H9 (cell line): ENCODE measurements around the gene CCDC3. TPM values are rescaled to one million over a fixed set of nuclear protein-coding genes. Genes with fewer than 3 reads are reported as not detected.

Source experiments
- DNase-seq: peaks from one replicate; pipeline ENCODE4 v3.0.0-alpha.2; 2017
- H2AFZ ChIP-seq: one replicate; pipeline ENCODE4 v1.6.1; 2013; ENCODE audit warnings: mild to moderate bottlenecking, low read length, control low read depth, moderate library complexity
- H2AK5ac ChIP-seq: 2 replicates; pipeline ENCODE4 v1.6.1; 2013; ENCODE audit warnings: low read length, control low read depth, mixed read lengths; ENCODE audit not compliant: insufficient read length
- H2BK120ac ChIP-seq: one replicate; pipeline ENCODE4 v1.6.1; 2013; ENCODE audit warnings: low read depth, mild to moderate bottlenecking, low read length, control low read depth, inconsistent platforms; ENCODE audit not compliant: poor library complexity, severe bottlenecking
- H2BK12ac ChIP-seq: 2 replicates; pipeline ENCODE4 v1.6.1; 2013; ENCODE audit warnings: low read length, control low read depth, mixed read lengths, low read depth; ENCODE audit not compliant: insufficient read length
- H2BK15ac ChIP-seq: 2 replicates; pipeline ENCODE4 v1.6.1; 2013; ENCODE audit warnings: low read depth, low read length, control low read depth
- H2BK20ac ChIP-seq: one replicate; pipeline ENCODE4 v1.6.1; 2013; ENCODE audit warnings: low read depth, mild to moderate bottlenecking, low read length, control low read depth, inconsistent platforms; ENCODE audit not compliant: poor library complexity, severe bottlenecking
- H2BK5ac ChIP-seq: 2 replicates; pipeline ENCODE4 v1.6.1; 2013; ENCODE audit warnings: low read length, control low read depth, mixed read lengths; ENCODE audit not compliant: insufficient read length
- H3K14ac ChIP-seq: 2 replicates; pipeline ENCODE4 v1.6.1; 2013; ENCODE audit warnings: low read length, control low read depth; ENCODE audit not compliant: insufficient read depth
- H3K18ac ChIP-seq: 2 replicates; pipeline ENCODE4 v1.6.1; 2013; ENCODE audit warnings: low read depth, mild to moderate bottlenecking, mixed read lengths, low read length, control low read depth; ENCODE audit not compliant: insufficient read length
- H3K23ac ChIP-seq: 2 replicates; pipeline ENCODE4 v1.6.1; 2013; ENCODE audit warnings: low read length, control low read depth, mixed read lengths, low read depth; ENCODE audit not compliant: insufficient read length
- H3K23me2 ChIP-seq: 2 replicates; pipeline ENCODE4 v1.6.1; 2013; ENCODE audit warnings: low read depth, mild to moderate bottlenecking, mixed read lengths, low read length, control low read depth; ENCODE audit not compliant: insufficient read length, poor library complexity, severe bottlenecking
- H3K27ac ChIP-seq: 2 replicates; pipeline ENCODE4 v1.5.1; 2013; ENCODE audit warnings: low read length, control low read depth, mixed read lengths, low read depth; ENCODE audit not compliant: insufficient read length
- H3K27me3 ChIP-seq: 2 replicates; pipeline ENCODE4 v1.6.1; 2013; ENCODE audit warnings: low read length, control low read depth, inconsistent platforms; ENCODE audit not compliant: insufficient read depth
- H3K4ac ChIP-seq: 2 replicates; pipeline ENCODE4 v1.6.1; 2013; ENCODE audit warnings: low read depth, mild to moderate bottlenecking, control low read depth, inconsistent platforms, low read length, moderate library complexity
- H3K4me1 ChIP-seq: 2 replicates; pipeline ENCODE4 v1.6.1; 2013; ENCODE audit warnings: low read length, control low read depth, inconsistent platforms; ENCODE audit not compliant: insufficient read depth
- H3K4me2 ChIP-seq: 2 replicates; pipeline ENCODE4 v1.6.1; 2013; ENCODE audit warnings: low read length, control low read depth, mixed read lengths; ENCODE audit not compliant: insufficient read length, insufficient read depth
- H3K56ac ChIP-seq: 2 replicates; pipeline ENCODE4 v1.6.1; 2013; ENCODE audit warnings: low read depth, mild to moderate bottlenecking, mixed read lengths, low read length, control low read depth; ENCODE audit not compliant: insufficient read length
- H3K79me1 ChIP-seq: 2 replicates; pipeline ENCODE4 v1.6.1; 2013; ENCODE audit warnings: low read depth, mild to moderate bottlenecking, moderate library complexity, low read length, control low read depth, inconsistent platforms; ENCODE audit not compliant: insufficient read depth, poor library complexity, severe bottlenecking
- H3K79me2 ChIP-seq: 2 replicates; pipeline ENCODE4 v1.6.1; 2013; ENCODE audit warnings: low read length, control low read depth, inconsistent platforms; ENCODE audit not compliant: insufficient read depth
- H3K9ac ChIP-seq: 2 replicates; pipeline ENCODE4 v1.6.1; 2013; ENCODE audit warnings: low read length, control low read depth, mixed read lengths; ENCODE audit not compliant: insufficient read length; ENCODE audit errors: extremely low read depth
- H3K9me3 ChIP-seq: one replicate; pipeline ENCODE4 v1.6.1; 2013; ENCODE audit warnings: low read depth, low read length, inconsistent platforms; ENCODE audit not compliant: control insufficient read depth
- H3T11ph ChIP-seq: one replicate; pipeline ENCODE4 v1.6.1; 2013; ENCODE audit warnings: mild to moderate bottlenecking, low read length, control low read depth, inconsistent platforms
- H4K20me1 ChIP-seq: one replicate; pipeline ENCODE4 v1.6.1; 2013; ENCODE audit not compliant: control insufficient read depth, insufficient read length, insufficient read depth
- H4K5ac ChIP-seq: 2 replicates; pipeline ENCODE4 v1.6.1; 2013; ENCODE audit warnings: low read depth, mild to moderate bottlenecking, mixed read lengths, low read length, control low read depth; ENCODE audit not compliant: insufficient read length
- H4K8ac ChIP-seq: replicated peaks from 2 replicates; pipeline ENCODE4 v1.6.1; 2013; ENCODE audit warnings: low read length, control low read depth, mixed read lengths, low read depth; ENCODE audit not compliant: insufficient read length
- H4K91ac ChIP-seq: 2 replicates; pipeline ENCODE4 v1.6.1; 2013; ENCODE audit warnings: low read depth, mild to moderate bottlenecking, moderate library complexity, mixed read lengths, low read length, control low read depth; ENCODE audit not compliant: insufficient read length
- H3K27ac Mint-ChIP-seq, 3 experiments: 2 replicates in 2 of 3; 3 replicates in 1 of 3; pipeline ENCODE4 v1.8.0; 2020 to 2021; ENCODE audit warnings: mixed read lengths in 3 of 3, mild to moderate bottlenecking in 1 of 3, moderate library complexity in 1 of 3
- H3K27me3 Mint-ChIP-seq: 2 replicates; pipeline ENCODE4 v1.8.0; 2021; ENCODE audit warnings: low read depth, mild to moderate bottlenecking, moderate library complexity, mixed read lengths
- H3K36me3 Mint-ChIP-seq, 3 experiments: 2 replicates in 2 of 3; 3 replicates in 1 of 3; pipeline ENCODE4 v1.8.0; 2020 to 2021; ENCODE audit warnings: low read depth in 3 of 3, mixed read lengths in 3 of 3; ENCODE audit not compliant: insufficient read depth in 1 of 3
- H3K4me1 Mint-ChIP-seq, 2 experiments: 2 replicates each; pipeline ENCODE4 v1.8.0; 2020; ENCODE audit warnings: mixed read lengths in 2 of 2
- H3K4me3 Mint-ChIP-seq, 2 experiments: 2 replicates in 1 of 2; 3 replicates in 1 of 2; pipeline ENCODE4 v1.8.0; 2020 to 2021; ENCODE audit warnings: mild to moderate bottlenecking in 2 of 2, mixed read lengths in 2 of 2, moderate library complexity in 1 of 2
- H3K9me3 Mint-ChIP-seq, 2 experiments: 2 replicates in 1 of 2; 3 replicates in 1 of 2; pipeline ENCODE4 v1.8.0; 2020; ENCODE audit warnings: mild to moderate bottlenecking in 2 of 2, mixed read lengths in 2 of 2, moderate library complexity in 1 of 2
- CTCF ChIP-seq: fragments of 200-600 bp; sonication (generic); conservative IDR thresholded peaks from 3 replicates; pipeline ENCODE4 v1.8.0; 2021; ENCODE audit warnings: antibody characterized with exemption, mild to moderate bottlenecking
- WGBS: extraction: QIAGEN DNeasy Blood & Tissue Kit; methylation state at CpG from one replicate; pipeline ENCODE4 v1.1.7; 2013; ENCODE audit warnings: missing lambda C conversion rate, low lambda C conversion rate, mixed read lengths; ENCODE audit not compliant: insufficient read length; ENCODE audit errors: extremely low coverage; 5-methylcytosine and 5-hydroxymethylcytosine counted together
- total RNA-seq: library from RNA; stranded (reverse); gene quantifications from 2 replicates; pipeline ENCODE4 v1.2.1, GENCODE V29; 2021

Gene CCDC3
- total RNA-seq, 1 experiment from 2014 or later, result 2.3 TPM

GRCh38 chr10:12981570-12981969 is 19.9 kb downstream of the CCDC3 start:
- Histone ChIP-seq H3K4ac (no peak overlapping the region), H4K91ac (no peak overlapping the region), H3K56ac (no peak overlapping the region), H4K5ac (no peak overlapping the region), H3K79me1 (no peaks in the 10 kb centered on the region), H3K4me2 (no peak overlapping the region), H3K4me1 (no peaks in the 10 kb centered on the region), H3K9ac (no peak overlapping the region), H3K23ac (no peak overlapping the region), H3K23me2 (no peaks in the 10 kb centered on the region), H3K9me3 (no peaks in the 10 kb centered on the region), H3K18ac (no peak overlapping the region), H2BK12ac (no peak overlapping the region), H3K14ac (no peak overlapping the region), H2BK15ac (no peak overlapping the region), H4K8ac (no peak overlapping the region), H2AFZ (no peak overlapping the region), H3K27ac (no peak overlapping the region), H4K20me1 (no peaks in the 10 kb centered on the region), H2BK120ac (no peak overlapping the region), H2BK20ac (no peak overlapping the region), H3K27me3 (no peaks in the 10 kb centered on the region), H3T11ph (no peak overlapping the region), H2AK5ac (no peak overlapping the region), H2BK5ac (no peak overlapping the region), H3K79me2 (no peaks in the 10 kb centered on the region)
- WGBS, result no CpG with 5 or more reads among the region's 4 CpGs
- peaks cover 0 to 5% of the 10 kb centered on the region in 2 experiments; a peak in 2 of 5 replicates for H3K9me3 Mint-ChIP-seq
- no peak overlapping the region for H3K27ac Mint-ChIP-seq
- DNase-seq, result no peak
- TF ChIP-seq CTCF, result no peak
- H3K4me1 Mint-ChIP-seq, result peaks cover 0 to 4% of the 10 kb centered on the region in 2 experiments; a peak in 1 of 4 replicates
- no peaks in the 10 kb centered on the region; the same call in none of the 2 replicates for H3K27me3 Mint-ChIP-seq
- H3K36me3 Mint-ChIP-seq, result no peaks in the 10 kb centered on the region
- H3K4me3 Mint-ChIP-seq, result no peak overlapping the region
